OCI-LY3 (cell line): ENCODE data around the gene SLC36A1.
"Not testable (repeated sequence)": the region's sequence is repeated elsewhere in the genome, so short reads cannot be mapped to it uniquely, and the experiment has no call there.

Experiments
- H2AFZ ChIP-seq: fragments of 200-600, 300-600 bp; shearing (Covaris generic); 2 replicates; pipeline ENCODE4 v1.6.0; 2014; ENCODE audit warnings: antibody characterized with exemption, low read depth, low read length
- H3K27ac ChIP-seq: fragments of 200-600, 300-600 bp; sonication (generic); 2 replicates; pipeline ENCODE4 v1.5.1; 2014; ENCODE audit warnings: mild to moderate bottlenecking, low read length, moderate library complexity, mixed read lengths
- H3K27me3 ChIP-seq: fragments of 200-600, 300-600 bp; sonication (generic); 2 replicates; pipeline ENCODE4 v1.6.1; 2014; ENCODE audit warnings: low read depth, low read length, mixed read lengths
- H3K36me3 ChIP-seq: fragments of 200-600, 300-600 bp; sonication (generic); replicated peaks from 2 replicates; pipeline ENCODE3; 2014; ENCODE audit warnings: low read depth, low read length, mixed read lengths
- H3K4me1 ChIP-seq: fragments of 300-600, 200-600 bp; sonication (generic); 2 replicates; pipeline ENCODE4 v1.6.1; 2014; ENCODE audit warnings: low read length, mixed read lengths
- H3K4me2 ChIP-seq: fragments of 200-600, 300-600 bp; sonication (generic); 2 replicates; pipeline ENCODE4 v1.6.1; 2014; ENCODE audit warnings: low read length, mixed read lengths
- H3K4me3 ChIP-seq: fragments of 300-600, 200-600 bp; sonication (generic); 2 replicates; pipeline ENCODE4 v1.5.1; 2014; ENCODE audit warnings: antibody characterized with exemption, mild to moderate bottlenecking, low read length, moderate library complexity
- H3K79me2 ChIP-seq: fragments of 300-600, 200-600 bp; shearing (Covaris generic); 2 replicates; pipeline ENCODE4 v1.6.1; 2014; ENCODE audit warnings: mild to moderate bottlenecking, low read length, mixed read lengths
- H3K9ac ChIP-seq: fragments of 300-600, 200-600 bp; shearing (Covaris generic); 2 replicates; pipeline ENCODE4 v1.6.0; 2014; ENCODE audit warnings: mild to moderate bottlenecking, low read length, moderate library complexity
- H3K9me3 ChIP-seq: fragments of 200-600, 300-600 bp; shearing (Covaris generic); 2 replicates; pipeline ENCODE4 v1.6.1; 2014; ENCODE audit warnings: low read length, mixed read lengths; ENCODE audit not compliant: insufficient read depth
- H4K20me1 ChIP-seq: fragments of 200-600, 300-600 bp; sonication (generic); 2 replicates; pipeline ENCODE4 v1.6.1; 2016; ENCODE audit warnings: low read length, mixed read lengths; ENCODE audit not compliant: insufficient read depth
- CTCF ChIP-seq: fragments of 200-600, 300-600 bp; sonication (generic); IDR thresholded peaks from 2 replicates; pipeline ENCODE4 v1.5.1; 2014; ENCODE audit warnings: antibody characterized with exemption, low read length, low read depth
- EZH2phosphoT487 ChIP-seq: fragments of 200-600 bp; shearing (Covaris generic); IDR thresholded peaks from 2 replicates; pipeline ENCODE4 v1.6.1; 2018; ENCODE audit warnings: antibody characterized with exemption, mixed run types, low read depth

The SLC36A1 gene

GRCh38 chr5:151504006-151504405, 56.6 kb downstream of the SLC36A1 start:
- Histone ChIP-seq H3K4me3 (no peak overlapping the region), H3K4me1 (peaks cover 3% of the 10 kb centered on the region), H3K79me2 (no peaks in the 10 kb centered on the region), H3K9ac (no peak overlapping the region), H3K27me3 (no peaks in the 10 kb centered on the region), H3K27ac (no peak overlapping the region), H3K4me2 (no peak overlapping the region), H3K9me3 (no peaks in the 10 kb centered on the region), H4K20me1 (no peaks in the 10 kb centered on the region), H2AFZ (no peak overlapping the region), H3K36me3 (no peaks in the 10 kb centered on the region)
- TF ChIP-seq EZH2phosphoT487 (no peak), CTCF (no peak)

- H3K4me1 ChIP-seq, H3K27ac ChIP-seq, H3K36me3 ChIP-seq, H3K9me3 ChIP-seq, H3K9ac ChIP-seq, H4K20me1 ChIP-seq, H3K79me2 ChIP-seq, H3K4me3 ChIP-seq, H2AFZ ChIP-seq, H3K27me3 ChIP-seq, H3K4me2 ChIP-seq: not testable (repeated sequence)
Observed at GRCh38 chr5:151508308-151508707, 60.9 kb downstream of the SLC36A1 start.

- H3K27me3 ChIP-seq: no peaks in the 10 kb centered on the region
- no peak overlapping the region for H3K4me3 ChIP-seq
- no peaks in the 10 kb centered on the region for H3K4me1 ChIP-seq
- H3K36me3 ChIP-seq: no peaks in the 10 kb centered on the region
- no peaks in the 10 kb centered on the region for H3K9me3 ChIP-seq
- H3K27ac ChIP-seq: no peak overlapping the region
- H2AFZ ChIP-seq: no peak overlapping the region
- no peak overlapping the region for H3K4me2 ChIP-seq
- TF ChIP-seq EZH2phosphoT487 (no peak), CTCF (no peak)
- H3K9ac ChIP-seq: no peak overlapping the region
- no peaks in the 10 kb centered on the region for H3K79me2 ChIP-seq
- no peaks in the 10 kb centered on the region for H4K20me1 ChIP-seq
Observed at GRCh38 chr5:151509231-151509630, 61.8 kb downstream of the SLC36A1 start.

- Histone ChIP-seq H3K4me3 (no peak overlapping the region), H3K36me3 (no peaks in the 10 kb centered on the region), H3K9me3 (no peaks in the 10 kb centered on the region), H3K9ac (no peak overlapping the region), H3K27me3 (no peaks in the 10 kb centered on the region), H3K27ac (no peak overlapping the region), H3K4me1 (no peaks in the 10 kb centered on the region), H4K20me1 (no peaks in the 10 kb centered on the region), H2AFZ (no peak overlapping the region), H3K79me2 (no peaks in the 10 kb centered on the region), H3K4me2 (no peak overlapping the region)
- TF ChIP-seq EZH2phosphoT487 (no peak), CTCF (no peak)
Observed at GRCh38 chr5:151509836-151510235, 62.4 kb downstream of the SLC36A1 start.
